ENCODE data around the gene CST9. TPM values are rescaled to one million over a fixed set of nuclear protein-coding genes. Genes with fewer than 3 reads are reported as not detected.
"Not testable (repeated sequence)": the region's sequence is repeated elsewhere in the genome, so short reads cannot be mapped to it uniquely, and the experiment has no call there.

Gene CST9
- total RNA-seq, 1 donor from 2014 or later: not detected

DNA sequence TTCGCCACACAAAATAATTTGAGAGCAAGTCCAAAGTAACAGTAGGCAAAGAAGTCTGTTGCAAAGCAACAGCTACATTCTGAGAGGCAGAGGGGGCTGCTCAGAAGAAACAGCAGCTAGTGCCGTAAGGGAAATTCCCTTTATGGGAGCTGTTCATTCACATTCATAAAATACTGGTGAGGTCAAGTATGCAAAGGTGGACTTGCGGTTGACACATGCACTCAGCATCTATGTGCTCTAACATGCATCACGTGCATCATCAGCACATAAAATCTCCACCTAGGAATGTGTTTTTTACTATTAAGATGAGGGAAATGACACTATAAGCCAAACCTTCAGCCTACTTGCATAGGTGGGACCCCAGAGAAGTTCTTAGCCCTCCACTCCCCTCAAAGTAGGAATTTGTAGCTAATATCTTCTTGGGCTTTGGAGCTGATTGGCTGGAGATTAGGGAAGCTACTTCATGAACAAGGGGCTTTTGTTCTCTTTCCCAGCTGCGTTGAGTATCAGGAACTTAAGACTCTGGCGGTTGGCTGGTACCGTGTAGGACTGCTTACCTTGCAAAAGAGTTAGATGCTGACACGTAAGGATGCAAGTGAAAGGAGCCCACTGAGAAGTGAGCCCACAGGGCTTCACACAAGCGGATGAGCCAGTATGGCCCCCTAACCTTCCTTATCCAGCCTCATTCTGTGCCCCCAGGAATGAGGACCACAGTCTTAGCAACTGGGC lies 19.7 kb upstream of the CST9 start:
- Histone ChIP-seq H3K4me3 (no peak overlapping the region), H3K27ac (no peak overlapping the region), H3K36me3 (no peaks in the 10 kb centered on the region), H3K4me1 (peaks cover 15% of the 10 kb centered on the region), H3K27me3 (ENCODE audit: low read depth) (no peaks in the 10 kb centered on the region), H3K9me3 (no peaks in the 10 kb centered on the region)
- intact Hi-C loops (cut with DNase I): no loop called here
- DNase-seq (no peak), ATAC-seq (no peak)
- TF ChIP-seq, protein P1, sequence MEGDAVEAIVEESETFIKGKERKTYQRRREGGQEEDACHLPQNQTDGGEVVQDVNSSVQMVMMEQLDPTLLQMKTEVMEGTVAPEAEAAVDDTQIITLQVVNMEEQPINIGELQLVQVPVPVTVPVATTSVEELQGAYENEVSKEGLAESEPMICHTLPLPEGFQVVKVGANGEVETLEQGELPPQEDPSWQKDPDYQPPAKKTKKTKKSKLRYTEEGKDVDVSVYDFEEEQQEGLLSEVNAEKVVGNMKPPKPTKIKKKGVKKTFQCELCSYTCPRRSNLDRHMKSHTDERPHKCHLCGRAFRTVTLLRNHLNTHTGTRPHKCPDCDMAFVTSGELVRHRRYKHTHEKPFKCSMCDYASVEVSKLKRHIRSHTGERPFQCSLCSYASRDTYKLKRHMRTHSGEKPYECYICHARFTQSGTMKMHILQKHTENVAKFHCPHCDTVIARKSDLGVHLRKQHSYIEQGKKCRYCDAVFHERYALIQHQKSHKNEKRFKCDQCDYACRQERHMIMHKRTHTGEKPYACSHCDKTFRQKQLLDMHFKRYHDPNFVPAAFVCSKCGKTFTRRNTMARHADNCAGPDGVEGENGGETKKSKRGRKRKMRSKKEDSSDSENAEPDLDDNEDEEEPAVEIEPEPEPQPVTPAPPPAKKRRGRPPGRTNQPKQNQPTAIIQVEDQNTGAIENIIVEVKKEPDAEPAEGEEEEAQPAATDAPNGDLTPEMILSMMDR (IDR thresholded peaks at IDR 0.05): no peak

- H3K4me1 ChIP-seq: peaks cover 15% of the 10 kb centered on the region
- peak overlapping the region; percentile 18 for H3K27ac ChIP-seq
- H3K36me3 ChIP-seq: no peaks in the 10 kb centered on the region
- intact Hi-C loops (cut with DNase I): no loop called here
- TF ChIP-seq, protein P1 (IDR thresholded peaks at IDR 0.05): no peak
- H3K27me3 ChIP-seq (ENCODE audit: low read depth): no peaks in the 10 kb centered on the region
- H3K9me3 ChIP-seq: no peaks in the 10 kb centered on the region
- DNase-seq: no peak
- no peak for ATAC-seq
- H3K4me3 ChIP-seq: no peak overlapping the region
Observed at GRCh38 chr20:23624324-23624691, 18.6 kb upstream of the CST9 start.

DNA sequence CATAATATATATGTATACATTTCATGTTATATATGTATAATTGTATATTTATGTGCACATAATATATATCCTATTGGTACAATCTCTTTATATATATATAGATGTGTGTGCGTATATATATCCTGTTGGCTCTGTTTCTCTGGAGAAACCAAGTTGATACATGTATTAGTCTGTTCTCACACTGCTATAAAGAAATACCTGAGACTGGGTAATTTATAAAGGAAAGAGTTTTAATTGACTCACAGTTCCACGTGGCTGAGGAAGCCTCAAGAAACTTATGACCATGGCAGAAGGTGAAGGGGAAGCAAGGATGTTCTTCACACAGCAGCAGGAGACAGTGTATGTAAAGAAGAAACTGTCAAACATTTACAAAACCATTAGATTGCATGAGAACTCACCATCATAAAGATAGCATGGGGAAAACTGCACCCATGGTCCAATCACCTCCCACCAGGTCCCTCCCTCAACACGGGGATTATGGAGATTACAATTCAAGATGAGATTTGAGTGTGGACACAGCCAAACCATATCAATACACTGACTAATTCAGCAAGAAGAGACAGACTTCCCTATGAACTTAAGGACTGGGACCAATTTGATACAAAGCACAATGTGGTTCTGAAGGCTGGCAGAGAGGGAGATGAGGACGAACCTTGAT lies 18.1 kb upstream of the CST9 start:
- ATAC-seq (no peak), DNase-seq (no peak)
- intact Hi-C loops (cut with DNase I): no loop called here
- Histone ChIP-seq H3K36me3 (no peaks in the 10 kb centered on the region), H3K27me3 (ENCODE audit: low read depth) (no peaks in the 10 kb centered on the region), H3K4me1 (peaks cover 15% of the 10 kb centered on the region), H3K4me3 (no peak overlapping the region), H3K27ac (peak overlapping the region; percentile 18), H3K9me3 (no peaks in the 10 kb centered on the region)
- TF ChIP-seq, protein P1 (IDR thresholded peaks at IDR 0.05): no peak

GRCh38 chr20:23622839-23623343 lies 17.2 kb upstream of the CST9 start:
- H3K9me3 ChIP-seq: no peaks in the 10 kb centered on the region
- peak; percentile 88 to 91 for ATAC-seq

GRCh38 chr20:23622401-23622800 lies 16.7 kb upstream of the CST9 start:
- peak overlapping the region; percentile 77 for H3K27ac ChIP-seq
- intact Hi-C loops (cut with DNase I); H3K9me3 ChIP-seq; H3K27me3 ChIP-seq (ENCODE audit: low read depth); DNase-seq; ATAC-seq; H3K36me3 ChIP-seq: not testable (repeated sequence)
- H3K4me3 ChIP-seq: peak overlapping the region; percentile 27
- peaks cover 15% of the 10 kb centered on the region for H3K4me1 ChIP-seq

More at GRCh38 chr20:23622839-23623343, 17.2 kb upstream of the CST9 start:
- Histone ChIP-seq H3K4me3 (peak overlapping the region; percentile 27), H3K27ac (peak overlapping the region; percentile 77), H3K36me3 (no peaks in the 10 kb centered on the region), H3K27me3 (ENCODE audit: low read depth) (no peaks in the 10 kb centered on the region), H3K4me1 (peaks cover 15% of the 10 kb centered on the region)
- TF ChIP-seq, protein P1 (IDR thresholded peaks at IDR 0.05): no peak
- peak; percentile 67 for DNase-seq
- intact Hi-C loops (cut with DNase I): no loop called here

DNA sequence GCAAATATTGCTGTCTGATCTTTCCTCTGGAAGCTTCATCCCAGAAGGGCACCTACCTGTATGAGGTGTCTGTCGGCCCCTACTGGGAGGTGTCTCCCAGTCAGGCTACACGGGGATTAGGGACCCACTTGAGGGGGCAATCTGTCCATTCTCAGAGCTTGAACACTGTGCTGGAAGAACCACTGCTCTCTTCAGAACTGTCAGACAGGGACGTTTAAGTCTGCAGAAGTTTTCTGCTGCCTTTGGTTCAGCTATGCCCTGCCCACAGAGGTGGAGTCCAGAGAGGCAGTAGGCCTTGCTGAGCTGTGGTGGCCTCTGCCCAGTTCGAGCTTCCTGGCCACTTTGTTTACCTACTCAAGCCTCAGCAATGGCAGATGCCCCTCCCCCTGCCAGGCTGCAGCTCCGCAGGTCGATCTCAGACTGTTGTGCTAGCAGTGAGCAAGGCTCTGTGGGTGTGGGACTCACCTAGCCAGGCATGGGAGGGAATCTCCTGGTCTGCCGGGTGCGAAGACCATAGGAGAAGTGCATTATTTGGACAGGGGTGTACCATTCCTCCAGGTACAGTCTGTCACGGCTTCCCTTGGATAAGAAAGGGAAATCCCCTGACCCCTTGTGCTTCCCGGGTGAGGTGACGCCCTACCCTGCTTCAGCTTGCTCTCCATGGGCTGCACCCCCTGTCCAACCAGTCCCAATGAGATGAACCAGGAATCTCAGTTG lies 15.1 kb upstream of the CST9 start:
- DNase-seq; H3K27ac ChIP-seq; ATAC-seq; H3K27me3 ChIP-seq (ENCODE audit: low read depth); H3K36me3 ChIP-seq; H3K4me3 ChIP-seq; H3K9me3 ChIP-seq; intact Hi-C loops (cut with DNase I): not testable (repeated sequence)
- peaks cover 10% of the 10 kb centered on the region for H3K4me1 ChIP-seq

All from lower lobe of right lung (tissue), 2 donors.